Measurements from ENCODE around the gene ZBTB7C. TPM values are rescaled to one million over a fixed set of nuclear protein-coding genes. Genes with fewer than 3 reads are reported as not detected.

Gene ZBTB7C
- total RNA-seq, 1 experiment from 2014 or later: 0.33 TPM

DNA sequence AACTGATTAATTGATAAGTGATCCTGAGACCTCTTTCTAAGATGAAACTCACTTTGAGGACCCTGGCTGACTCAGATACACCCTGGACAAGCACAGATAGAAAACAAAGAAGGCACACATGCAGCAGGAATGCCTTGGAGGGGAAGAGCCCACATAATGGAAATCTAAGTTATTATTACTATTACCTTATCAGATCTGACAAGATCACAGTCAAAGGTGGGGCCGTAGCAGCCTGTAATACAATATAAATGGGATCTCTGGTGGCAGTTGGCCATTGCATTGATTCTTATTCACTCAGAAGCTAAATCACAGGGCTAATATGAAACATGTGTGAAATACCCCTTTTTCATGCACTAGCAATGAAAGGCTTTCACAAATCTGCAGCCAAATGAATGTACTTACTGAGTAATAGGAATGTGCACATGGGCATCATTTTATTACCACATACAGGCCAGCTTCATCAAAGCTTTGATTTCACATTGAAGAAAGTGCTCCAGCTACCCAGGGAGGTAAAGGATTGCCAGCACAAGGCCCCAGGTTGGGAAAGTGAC lies 84.0 kb downstream of the ZBTB7C start:
- H3K27ac ChIP-seq (ENCODE audit: insufficient read length, low read depth, low read length): no peak overlapping the region
- no peak overlapping the region for H4K91ac ChIP-seq (ENCODE audit: insufficient read length, low read depth, low read length)
- no peak overlapping the region for H3T11ph ChIP-seq (ENCODE audit: low read length)
- H3K23me2 ChIP-seq (ENCODE audit: insufficient read length, low read depth, low read length, poor library complexity, severe bottlenecking): no peaks in the 10 kb centered on the region
- peaks cover under 1% of the 10 kb centered on the region; the same call in 1 of the 2 replicates for H3K27me3 Mint-ChIP-seq (ENCODE audit: low read depth)
- no peak overlapping the region for H4K8ac ChIP-seq (replicated peaks; ENCODE audit: insufficient read length, low read depth, low read length)
- H3K4ac ChIP-seq (ENCODE audit: low read depth, low read length): no peak overlapping the region
- no peaks in the 10 kb centered on the region for H3K27me3 ChIP-seq (ENCODE audit: insufficient read depth, low read length)
- no peak overlapping the region for H2AK5ac ChIP-seq (ENCODE audit: insufficient read length, low read length)
- H2BK5ac ChIP-seq (ENCODE audit: insufficient read length, low read length): no peak overlapping the region
- no peak overlapping the region for H2BK20ac ChIP-seq (ENCODE audit: low read depth, low read length, poor library complexity, severe bottlenecking)
- H3K4me3 Mint-ChIP-seq: no peak overlapping the region
- no peak overlapping the region for H3K9ac ChIP-seq (ENCODE audit: extremely low read depth, insufficient read length, low read length)
- H3K18ac ChIP-seq (ENCODE audit: insufficient read length, low read depth, low read length): no peak overlapping the region
- no peak overlapping the region for H3K23ac ChIP-seq (ENCODE audit: insufficient read length, low read depth, low read length)
- no peaks in the 10 kb centered on the region for H3K9me3 Mint-ChIP-seq
- no peak for DNase-seq
- no peaks in the 10 kb centered on the region for H3K36me3 Mint-ChIP-seq (ENCODE audit: insufficient read depth in 1 of 3, low read depth in 3 of 3)
- H3K27ac Mint-ChIP-seq: no peak overlapping the region
- H3K4me1 Mint-ChIP-seq: peaks cover 4 to 12% of the 10 kb centered on the region in 2 experiments
- no CpG with 5 or more reads among the region's 1 CpG for WGBS (ENCODE audit: extremely low coverage, insufficient read length, low lambda C conversion rate)
- no peaks in the 10 kb centered on the region for H4K20me1 ChIP-seq (ENCODE audit: control insufficient read depth, insufficient read depth, insufficient read length)
- no peaks in the 10 kb centered on the region for H3K79me1 ChIP-seq (ENCODE audit: insufficient read depth, low read depth, low read length, poor library complexity, severe bottlenecking)
- H3K4me2 ChIP-seq (ENCODE audit: insufficient read depth, insufficient read length, low read length): no peak overlapping the region
- H3K56ac ChIP-seq (ENCODE audit: insufficient read length, low read depth, low read length): no peak overlapping the region
- no peak overlapping the region for H4K5ac ChIP-seq (ENCODE audit: insufficient read length, low read depth, low read length)
- TF ChIP-seq, protein P1, sequence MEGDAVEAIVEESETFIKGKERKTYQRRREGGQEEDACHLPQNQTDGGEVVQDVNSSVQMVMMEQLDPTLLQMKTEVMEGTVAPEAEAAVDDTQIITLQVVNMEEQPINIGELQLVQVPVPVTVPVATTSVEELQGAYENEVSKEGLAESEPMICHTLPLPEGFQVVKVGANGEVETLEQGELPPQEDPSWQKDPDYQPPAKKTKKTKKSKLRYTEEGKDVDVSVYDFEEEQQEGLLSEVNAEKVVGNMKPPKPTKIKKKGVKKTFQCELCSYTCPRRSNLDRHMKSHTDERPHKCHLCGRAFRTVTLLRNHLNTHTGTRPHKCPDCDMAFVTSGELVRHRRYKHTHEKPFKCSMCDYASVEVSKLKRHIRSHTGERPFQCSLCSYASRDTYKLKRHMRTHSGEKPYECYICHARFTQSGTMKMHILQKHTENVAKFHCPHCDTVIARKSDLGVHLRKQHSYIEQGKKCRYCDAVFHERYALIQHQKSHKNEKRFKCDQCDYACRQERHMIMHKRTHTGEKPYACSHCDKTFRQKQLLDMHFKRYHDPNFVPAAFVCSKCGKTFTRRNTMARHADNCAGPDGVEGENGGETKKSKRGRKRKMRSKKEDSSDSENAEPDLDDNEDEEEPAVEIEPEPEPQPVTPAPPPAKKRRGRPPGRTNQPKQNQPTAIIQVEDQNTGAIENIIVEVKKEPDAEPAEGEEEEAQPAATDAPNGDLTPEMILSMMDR (conservative IDR thresholded peaks at IDR 0.05): no peak
- no peaks in the 10 kb centered on the region for H3K79me2 ChIP-seq (ENCODE audit: insufficient read depth, low read length)
- H3K14ac ChIP-seq (ENCODE audit: insufficient read depth, low read length): no peak overlapping the region
- H2BK12ac ChIP-seq (ENCODE audit: insufficient read length, low read depth, low read length): no peak overlapping the region
- no peaks in the 10 kb centered on the region for H3K9me3 ChIP-seq (ENCODE audit: control insufficient read depth, low read depth, low read length)
- no peaks in the 10 kb centered on the region for H3K4me1 ChIP-seq (ENCODE audit: insufficient read depth, low read length)
- H2AFZ ChIP-seq (ENCODE audit: low read length): no peak overlapping the region
- H2BK120ac ChIP-seq (ENCODE audit: low read depth, low read length, poor library complexity, severe bottlenecking): no peak overlapping the region
- H2BK15ac ChIP-seq (ENCODE audit: low read depth, low read length): no peak overlapping the region

Data from H9 (cell line).